GM19193 (cell line): ENCODE data around the gene CCR3.

Source experiments
- POLR2A ChIP-seq: IDR thresholded peaks from 4 replicates; pipeline ENCODE4 v1.6.1; 2011; ENCODE audit not compliant: insufficient read depth, insufficient read length; ENCODE audit errors: extremely low read depth

The CCR3 gene

DNA sequence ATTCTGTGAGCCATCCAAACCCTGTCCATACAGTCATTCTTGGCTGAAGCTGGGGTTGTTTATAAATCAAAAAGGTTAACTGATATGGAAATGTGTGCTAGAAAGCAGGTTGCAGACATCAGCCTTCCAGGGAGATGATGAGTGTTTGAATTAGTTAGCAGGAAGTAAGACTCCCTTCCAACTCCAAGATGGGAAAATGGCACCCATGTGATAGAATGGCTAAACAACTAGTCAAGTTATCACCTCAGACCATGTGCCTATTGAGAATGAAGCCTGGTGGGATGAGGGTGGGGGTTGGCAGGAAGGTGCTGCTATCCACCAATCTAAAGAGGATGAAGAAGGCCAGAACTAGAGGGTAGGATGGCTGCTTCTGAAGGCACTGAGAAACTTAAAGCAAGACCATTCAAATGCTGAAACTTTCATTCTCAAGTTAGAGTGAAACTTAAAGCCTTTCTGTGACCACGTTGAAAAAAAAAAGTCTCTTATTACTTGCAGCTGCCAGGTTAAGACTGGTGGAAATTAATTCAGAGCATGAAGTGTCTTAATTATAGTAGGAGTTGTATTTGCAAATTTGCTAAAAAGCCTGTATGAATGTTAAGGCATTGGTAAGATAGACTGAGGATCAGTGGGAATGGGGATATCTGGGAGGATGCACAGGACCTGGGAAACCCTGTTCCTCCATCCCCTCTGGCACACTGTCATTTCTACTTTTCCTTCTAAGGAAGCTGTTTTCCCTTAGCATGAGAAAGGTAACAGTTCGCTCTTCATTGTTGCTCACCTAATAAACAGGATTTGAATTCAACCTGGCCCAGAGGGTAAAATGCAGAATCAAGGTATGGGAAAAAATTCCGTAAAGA is 36.8 kb downstream of the CCR3 start:
- no peak for TF ChIP-seq POLR2A

DNA sequence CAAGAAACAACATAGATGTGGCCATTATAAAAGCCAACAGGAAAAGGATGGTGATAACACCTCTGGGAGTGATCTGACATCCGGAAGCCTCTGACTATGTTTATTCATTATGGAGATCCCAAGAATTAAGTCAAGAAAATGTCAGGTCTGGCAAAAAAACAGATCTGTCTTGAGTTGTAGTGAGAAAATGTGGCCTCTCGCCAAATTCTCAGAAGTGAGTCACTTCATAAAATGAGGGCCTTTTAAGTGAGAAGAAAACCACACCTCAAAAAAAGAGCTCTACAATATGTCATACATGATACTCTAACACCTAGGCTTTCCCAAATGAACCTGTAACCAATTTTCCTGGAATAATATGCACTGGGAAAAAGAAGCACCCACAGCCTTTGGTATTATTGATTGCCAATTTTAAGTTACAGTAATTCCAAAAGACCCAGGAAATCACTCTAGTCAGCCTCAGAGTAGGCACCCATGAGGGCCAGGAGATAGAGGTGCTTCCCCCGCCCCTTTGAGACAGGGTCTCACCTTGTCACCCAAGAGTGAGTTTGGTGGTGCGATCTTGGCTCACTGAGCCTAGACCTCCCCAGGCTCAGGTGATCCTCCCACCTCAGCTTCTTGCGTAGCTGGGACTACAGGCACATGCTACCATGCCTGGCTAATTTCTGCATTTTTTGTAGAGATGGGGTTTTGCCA is 38.0 kb downstream of the CCR3 start:
- TF ChIP-seq POLR2A: no peak

DNA sequence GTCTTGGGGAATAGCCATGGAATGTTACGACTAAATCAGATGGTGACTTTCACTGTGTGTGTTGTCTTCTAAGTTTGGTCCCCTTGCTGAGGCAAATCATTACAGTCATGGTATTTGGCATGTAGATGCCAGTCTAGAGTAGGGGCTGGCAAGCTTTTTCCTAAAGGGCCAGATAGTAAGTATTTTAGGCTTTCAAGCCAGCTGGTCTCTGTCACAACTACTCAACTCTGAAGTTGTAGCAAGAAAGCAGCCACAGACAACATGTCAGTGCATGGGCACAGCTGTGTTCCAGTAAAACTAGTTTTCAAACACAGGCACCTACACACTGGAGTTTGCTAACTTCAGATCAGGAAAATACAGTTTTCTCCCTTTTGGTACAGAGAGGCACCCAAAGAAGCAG is 39.3 kb downstream of the CCR3 start:
- TF ChIP-seq POLR2A: no peak

DNA sequence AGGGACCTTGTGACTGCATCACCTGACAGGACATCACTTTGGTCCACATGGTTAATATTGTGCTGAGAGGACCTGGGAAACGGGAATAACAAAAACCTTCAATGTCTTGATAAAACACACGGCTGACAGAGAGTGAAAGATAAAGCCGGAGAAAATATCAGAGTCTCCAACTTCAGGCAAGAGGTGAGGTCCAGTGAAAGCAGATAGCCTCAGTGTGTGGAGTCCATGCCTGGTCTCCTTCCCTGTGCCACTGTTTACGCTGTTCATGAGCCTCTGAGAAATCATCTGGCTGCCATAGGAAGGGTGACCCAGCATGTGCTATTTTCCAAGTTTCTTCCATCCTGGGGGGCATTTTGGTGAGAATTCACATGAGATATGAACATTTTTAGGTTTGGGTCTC is 39.8 kb downstream of the CCR3 start:
- TF ChIP-seq POLR2A: no peak

DNA sequence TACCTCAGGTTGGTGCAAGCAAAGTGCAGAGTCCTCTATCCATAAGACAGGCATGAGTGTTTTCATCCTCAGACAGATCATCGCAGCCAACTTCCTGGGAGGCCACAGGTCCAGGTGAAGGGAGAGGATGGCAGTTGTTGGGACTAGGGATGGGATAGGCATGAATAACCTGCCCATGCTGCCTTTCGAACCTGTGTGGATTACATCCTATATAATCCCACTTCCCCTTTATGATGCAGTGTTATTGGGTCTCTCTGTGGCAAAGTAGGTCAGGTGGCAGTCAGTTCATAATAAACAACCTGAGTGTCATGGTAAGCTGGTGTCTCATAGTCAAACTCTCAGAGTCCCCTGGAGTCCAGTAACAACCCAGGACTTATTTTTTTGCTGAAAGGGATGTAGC is 40.4 kb downstream of the CCR3 start:
- TF ChIP-seq POLR2A: no peak

DNA sequence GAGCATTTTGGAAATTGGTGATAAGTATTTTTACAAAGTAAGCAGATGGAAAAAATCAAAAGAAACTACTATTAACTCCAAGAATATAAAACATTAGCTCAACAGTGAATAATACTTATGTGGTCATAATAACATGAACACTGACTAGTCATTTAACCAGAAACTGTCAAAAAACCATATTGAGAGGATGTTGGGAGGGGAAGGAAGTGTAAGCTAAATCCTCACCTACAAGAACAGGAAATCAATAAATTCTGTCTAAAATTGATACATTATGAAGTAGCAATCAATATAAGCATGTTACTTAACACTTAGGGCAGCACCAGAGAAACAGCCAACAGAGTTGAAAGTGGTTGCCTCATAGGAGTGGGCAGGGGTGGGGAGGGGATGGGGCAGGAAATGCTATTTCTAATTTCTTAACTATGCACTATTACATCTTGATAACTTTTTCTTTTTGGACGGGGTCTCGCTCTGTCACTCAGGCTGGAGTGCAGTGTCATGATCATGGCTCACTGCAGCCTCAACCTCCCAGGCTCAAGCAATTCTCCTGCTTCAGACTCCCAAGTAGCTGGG is 41.7 kb downstream of the CCR3 start:
- no peak for TF ChIP-seq POLR2A

DNA sequence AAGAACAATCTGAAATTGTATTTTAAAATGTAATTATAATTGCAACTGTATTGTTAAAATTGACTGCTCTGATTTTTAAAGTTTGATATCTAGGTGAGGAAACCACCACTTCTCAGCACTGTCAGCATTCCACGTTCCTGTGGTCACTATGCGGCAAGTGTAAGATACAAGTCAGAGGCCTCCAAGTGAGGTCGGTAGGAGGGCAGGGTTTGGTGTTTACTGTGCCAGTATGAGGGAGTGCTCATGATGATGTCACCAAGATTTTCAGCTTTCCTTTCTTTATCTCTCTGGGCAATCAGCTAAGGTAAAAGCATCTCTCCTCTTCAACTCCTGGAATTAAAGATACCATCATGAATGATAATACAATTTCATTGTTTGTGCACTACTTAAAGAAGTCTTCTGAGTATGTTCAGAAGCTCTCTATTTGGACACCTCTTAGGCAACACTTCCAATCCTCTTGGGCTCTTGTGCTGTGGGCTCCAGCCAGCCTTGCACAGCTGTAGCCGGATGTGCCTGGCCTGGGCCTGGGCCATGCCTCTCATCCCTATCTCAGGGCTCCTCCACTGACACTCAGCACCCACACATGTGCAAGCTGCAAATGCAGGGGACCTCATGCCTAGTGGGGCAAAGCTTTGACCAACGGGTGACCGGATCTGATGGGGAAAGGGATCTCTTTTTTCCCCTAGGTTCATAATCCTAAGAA is 42.9 kb downstream of the CCR3 start:
- TF ChIP-seq POLR2A: no peak

DNA sequence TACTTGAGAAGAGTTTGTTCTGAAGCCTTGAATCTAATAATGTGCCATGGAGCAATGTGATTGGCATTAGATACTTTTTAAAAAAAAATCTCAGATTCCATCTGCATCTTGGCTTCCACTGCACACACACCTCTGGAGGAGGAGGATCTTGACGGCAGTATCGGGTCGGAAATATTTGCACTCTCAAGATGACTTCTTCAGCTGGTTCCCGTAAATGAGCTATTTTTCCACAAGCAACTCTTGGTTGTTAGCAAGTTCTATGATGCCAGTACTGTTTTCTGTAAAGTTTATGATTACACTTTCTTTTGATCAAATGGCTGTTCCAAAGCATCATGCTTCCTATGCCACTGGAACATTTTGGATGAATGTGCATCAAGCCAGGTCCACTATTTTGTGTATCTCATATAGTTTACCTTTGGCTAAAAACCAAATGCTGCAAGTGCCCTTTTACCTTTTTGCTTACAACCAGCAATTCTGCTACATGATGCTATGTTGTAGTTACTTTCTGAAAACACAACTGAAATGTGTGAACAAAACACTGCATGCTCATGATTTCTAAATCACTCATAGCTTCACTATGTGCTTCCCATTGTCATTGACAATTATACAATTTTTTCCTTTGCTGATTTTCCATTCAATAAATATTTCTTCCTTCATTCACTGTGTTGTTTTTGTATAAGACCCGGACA is 43.8 kb downstream of the CCR3 start:
- TF ChIP-seq POLR2A: no peak

DNA sequence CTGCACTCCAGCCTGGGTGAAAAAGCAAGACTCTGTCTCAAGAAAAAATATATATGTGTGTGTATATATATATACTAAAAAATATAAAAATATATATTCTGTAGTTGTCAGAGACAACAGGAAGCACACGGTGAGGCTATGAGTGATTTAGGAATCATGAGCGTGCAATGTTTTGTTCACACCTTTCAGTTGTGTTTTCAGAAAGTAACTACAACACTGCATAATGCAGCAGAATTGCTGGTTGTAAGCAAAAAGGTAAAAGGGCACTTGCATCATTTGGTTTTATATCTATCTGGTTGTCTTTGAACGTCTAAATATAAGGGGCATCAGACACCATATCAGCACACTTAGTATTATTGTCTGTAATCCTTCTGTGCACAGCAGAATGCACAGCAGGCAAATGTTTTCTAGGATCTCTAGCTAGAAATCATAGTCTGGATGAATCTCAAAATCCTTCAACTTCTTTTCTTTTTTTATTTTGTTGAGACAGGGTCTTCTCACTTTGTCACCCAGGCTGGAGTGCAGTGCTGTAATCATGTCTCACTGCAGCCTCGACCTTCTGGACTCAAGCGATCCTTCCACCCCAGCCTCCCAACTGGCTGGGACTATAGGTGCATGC is 44.8 kb downstream of the CCR3 start:
- no peak for TF ChIP-seq POLR2A

DNA sequence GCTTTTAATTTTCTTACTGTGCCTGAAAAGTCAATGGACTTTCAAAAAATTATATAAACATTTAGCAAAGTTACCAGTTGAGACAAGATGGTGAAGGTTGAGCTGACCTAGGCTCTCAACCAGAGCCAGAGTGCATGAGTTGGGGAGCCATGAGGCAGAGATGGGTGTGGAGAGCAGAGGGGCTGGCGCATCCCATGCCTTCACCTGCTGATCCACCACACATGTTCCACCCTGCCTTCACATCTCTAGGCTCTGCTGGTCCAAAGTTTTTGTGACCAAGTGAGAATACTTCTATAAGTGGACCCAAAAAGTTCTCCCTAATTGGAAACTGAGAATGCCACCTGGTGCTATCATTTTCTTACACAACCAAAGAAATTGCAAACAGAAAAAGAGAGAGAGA is 47.3 kb downstream of the CCR3 start:
- no peak for TF ChIP-seq POLR2A

DNA sequence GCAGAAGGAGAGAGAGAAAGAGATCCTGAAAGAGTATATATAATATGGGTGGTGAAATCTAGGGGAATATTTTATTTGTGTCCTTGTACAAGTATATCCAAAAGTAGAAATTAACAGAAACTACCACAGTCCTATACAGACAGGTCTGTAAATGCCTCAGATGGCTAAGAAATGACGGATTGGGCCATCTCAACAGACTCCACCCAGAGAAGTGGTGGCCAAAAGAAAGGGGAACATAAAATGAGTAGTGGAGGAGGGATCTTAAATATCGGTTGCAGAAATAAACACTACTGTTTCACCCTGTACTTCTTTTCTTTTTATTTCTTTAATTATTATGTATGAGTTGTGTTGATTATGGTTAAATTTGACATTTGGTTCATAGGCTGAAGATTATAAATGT is 47.7 kb downstream of the CCR3 start:
- no peak for TF ChIP-seq POLR2A

DNA sequence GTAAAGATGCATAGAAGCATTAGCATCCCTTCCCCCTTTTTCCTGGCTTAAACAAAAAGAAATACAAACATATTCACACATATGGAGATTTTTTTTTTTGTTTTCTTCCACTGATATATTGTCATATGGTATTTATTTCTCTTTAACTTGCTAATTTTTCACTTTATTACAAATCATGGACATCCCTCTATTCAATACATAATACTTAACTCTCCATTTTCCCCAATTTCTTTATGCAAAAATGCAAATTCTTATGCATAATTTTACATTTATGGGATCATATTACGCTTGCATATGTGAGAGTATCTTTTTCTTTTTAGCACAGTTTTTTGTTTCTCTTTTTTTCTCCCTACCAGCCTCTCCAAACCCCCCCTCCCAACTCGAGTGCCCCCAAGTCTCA is 48.8 kb downstream of the CCR3 start:
- TF ChIP-seq POLR2A: no peak

DNA sequence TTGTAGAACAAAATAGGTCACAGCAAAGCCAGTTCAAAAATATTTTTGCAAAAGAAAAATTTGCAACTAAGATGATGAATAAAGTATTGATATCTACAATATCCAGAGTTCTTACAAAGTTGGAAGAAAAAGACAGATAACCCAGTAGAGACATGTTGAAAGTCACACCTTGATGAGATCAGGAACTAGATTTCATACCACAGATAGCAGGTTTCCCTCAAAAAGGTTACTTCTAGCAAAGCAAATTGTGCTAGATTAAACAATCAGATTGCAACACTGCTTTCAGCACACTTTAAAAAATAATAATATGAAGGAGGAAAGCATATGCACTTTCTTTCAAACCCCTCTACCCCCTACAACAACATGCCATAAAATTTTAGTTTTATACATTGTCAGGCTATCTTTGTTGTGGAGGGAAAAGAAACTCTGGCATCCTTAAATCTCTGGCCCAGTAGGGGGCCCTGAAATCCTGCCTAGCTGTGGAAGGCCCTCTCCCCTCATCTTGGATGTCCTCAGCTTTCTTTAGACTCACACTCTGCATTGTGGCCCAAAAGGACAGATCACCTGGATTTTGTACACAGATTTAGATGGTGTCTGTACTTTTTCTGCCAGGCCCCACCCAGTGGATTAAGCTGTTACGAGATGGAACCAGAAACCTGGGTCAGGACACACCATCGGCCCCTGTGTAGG is 50.9 kb downstream of the CCR3 start:
- no peak for TF ChIP-seq POLR2A

DNA sequence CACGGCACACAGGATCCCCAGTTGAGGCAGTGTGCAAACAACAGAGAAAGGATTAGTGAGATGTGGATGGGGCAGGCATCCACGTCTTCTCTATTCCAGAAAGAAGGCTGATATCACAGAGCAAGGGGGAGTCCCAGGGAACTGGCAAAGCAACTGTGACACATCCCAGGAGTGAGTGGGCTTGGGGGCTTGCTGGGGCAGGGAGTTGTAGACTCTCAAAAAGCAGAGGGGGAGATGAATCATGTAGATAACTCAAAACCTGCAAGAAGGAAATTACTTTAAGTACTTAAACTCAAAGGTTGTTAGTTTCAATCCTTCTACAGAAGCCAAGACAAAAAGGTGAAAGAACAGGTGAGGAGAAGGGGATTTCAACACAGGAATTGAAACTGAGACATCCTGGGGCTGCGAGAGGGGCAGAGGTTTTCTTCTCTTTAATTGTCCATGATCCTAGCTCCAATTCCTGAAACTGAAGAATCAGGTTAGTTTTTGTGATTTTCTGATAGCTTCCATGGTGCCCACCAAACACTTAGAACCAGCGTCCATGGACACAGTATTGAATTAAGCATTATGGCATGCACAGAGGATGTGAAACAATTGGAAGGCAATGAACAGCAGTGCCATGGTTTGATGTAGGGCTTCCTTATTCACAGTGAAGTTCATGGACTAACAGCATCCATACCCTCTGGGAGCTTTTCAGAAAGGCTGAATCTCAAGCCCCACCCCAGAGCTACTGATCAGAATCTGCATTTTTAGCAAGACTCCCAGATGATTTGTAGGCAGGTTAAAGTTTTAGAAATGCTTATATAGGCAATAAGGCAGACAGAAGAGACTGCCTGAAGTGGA is 52.0 kb downstream of the CCR3 start:
- TF ChIP-seq POLR2A: no peak

DNA sequence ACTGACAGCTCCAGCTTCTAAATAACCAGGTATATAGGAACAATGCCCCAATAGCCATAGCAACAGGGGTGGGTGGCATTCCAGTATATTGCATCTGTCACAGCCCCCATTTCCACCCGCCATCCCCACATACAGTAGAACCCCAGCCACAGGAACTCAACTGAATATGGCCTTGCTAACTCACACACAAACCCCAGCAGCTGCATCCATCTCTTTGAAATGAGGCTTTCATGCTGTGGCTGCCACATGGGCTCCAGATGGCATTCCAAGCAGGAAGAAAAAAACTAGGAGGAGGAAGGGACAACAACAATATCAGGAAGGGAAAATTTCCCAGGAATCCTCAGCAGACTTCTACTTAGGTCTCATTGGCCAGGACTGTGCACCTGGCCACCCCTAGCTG is 54.6 kb downstream of the CCR3 start:
- TF ChIP-seq POLR2A: no peak
